GM21515 (cell line): ENCODE data around the gene SLC35A1.

Source experiments
- ATAC-seq: cut with Tn5 transposase; IDR thresholded peaks from one replicate; pipeline ENCODE4 v1.9.1; 2021; ENCODE audit not compliant: unreplicated experiment

The SLC35A1 gene

DNA sequence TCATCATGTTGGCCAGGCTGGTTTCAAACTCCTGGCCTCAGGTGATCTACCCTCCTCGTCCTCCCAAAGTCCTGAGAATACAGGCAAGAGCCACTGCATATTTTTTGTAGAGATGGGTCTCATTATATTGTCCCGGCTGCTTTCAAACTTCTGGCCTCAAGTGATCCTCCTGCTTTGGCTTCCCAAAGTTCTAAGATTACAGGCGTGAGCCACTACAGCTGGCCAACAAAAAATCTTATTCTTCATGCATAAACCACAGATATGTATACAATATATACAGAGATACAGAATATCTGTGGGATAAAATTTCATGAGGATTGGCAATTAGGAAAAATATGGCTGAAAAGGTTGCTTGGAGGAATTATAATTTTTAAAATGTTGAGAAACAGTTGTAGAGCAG is 49.9 kb downstream of the SLC35A1 start:
- ATAC-seq = no peak

DNA sequence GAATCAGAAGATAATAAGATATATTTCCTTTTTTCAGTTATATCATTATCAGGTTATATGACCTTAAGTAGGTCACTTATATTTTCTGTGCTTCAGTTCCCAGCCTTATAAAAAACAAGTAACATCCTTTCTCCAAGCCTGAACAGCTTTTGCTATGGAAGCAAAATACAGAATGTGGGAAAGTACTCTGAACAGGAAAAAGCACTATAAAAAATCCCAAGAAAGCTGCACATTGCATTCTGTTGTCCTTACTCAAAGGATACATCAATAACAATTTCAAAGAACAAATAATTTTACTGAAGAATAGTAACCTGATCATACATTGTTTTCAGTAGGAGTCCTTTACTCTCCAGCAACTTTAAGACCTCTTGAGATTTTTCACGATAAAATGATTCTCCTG is 56.4 kb downstream of the SLC35A1 start:
- ATAC-seq = no peak

DNA sequence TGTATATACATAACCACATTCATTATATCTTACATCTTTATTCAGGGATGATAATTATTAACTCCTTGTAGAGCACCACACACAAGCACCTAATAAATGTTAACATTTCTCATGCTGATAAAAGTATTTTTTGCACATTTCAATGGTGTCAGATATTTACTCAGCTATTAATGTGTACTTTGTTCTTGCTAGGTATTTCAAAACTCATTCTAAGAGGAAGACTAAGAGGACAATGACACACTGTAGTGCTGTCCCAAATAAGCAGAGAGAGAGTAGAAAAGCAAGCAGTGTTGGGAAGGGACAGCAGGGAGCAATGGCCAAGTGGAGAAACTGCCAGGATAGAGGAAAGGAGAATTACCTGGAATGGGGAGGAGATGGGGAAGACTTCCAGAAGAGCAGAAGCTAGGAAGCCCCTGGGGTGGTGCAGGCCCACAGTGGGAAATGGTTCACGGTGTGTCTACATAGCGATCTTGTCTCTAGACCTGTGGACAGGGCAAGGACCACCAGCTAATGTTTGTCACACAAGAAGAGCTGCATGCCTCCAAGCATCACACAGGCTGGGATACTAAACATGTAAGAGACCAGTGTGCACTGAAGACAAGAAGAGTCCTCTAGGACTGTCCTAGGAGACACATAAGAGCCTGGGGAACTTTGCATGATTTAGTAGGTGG is 61.7 kb downstream of the SLC35A1 start:
- ATAC-seq = no peak

DNA sequence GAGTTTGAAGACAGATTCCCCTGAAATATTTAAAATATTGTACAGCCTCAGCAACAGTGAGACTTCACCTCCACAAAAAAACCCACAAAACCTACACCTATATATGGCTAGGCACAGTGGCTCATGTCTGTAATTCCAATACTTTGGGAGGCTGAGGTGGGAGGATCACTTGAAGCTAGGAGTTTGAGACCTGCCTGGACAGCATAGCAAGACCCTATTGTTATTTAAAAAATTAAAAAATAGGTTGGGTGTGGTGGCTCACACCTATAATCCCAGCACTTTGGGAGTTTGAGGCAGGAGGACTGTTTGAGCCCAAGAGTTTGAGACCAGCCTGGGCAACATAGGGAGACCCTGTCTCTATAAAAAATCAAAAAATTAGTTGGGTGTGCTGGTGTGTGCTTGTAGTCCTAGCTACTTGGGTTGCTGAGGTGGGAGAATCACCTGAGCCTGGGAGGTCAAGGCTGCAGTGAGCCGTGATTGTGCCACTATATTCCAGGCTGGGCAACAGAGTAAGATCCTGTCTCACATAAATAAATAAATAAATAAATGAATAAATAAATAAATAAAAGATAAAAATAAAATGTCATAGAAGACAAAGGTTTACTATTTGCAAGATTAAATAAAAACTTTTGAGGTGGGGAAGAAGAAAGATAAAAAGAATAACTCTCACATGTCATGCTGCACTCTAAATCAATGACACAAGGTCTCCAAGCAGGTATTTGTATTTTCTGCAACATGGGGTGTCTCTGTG is 65.9 kb downstream of the SLC35A1 start:
- ATAC-seq = no peak

DNA sequence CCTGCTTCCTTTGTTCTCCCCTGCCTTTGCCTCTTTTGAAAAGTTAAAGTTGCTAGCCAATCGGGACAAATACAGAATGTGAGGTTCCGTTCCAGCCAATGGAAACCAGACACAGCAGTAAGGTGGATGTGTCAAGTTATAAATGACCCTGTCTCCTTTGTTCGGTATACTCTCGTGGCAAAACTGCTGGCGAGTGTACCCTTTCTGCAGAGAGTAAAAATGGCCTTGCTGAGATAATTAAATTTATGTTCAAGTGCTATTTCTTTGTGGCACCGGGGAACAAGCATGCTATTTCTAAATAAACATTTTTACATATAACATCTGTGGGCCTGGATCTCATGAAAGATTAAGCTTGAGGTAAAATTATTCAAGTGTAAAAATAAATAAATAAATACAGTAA is 66.8 kb downstream of the SLC35A1 start:
- no peak for ATAC-seq

DNA sequence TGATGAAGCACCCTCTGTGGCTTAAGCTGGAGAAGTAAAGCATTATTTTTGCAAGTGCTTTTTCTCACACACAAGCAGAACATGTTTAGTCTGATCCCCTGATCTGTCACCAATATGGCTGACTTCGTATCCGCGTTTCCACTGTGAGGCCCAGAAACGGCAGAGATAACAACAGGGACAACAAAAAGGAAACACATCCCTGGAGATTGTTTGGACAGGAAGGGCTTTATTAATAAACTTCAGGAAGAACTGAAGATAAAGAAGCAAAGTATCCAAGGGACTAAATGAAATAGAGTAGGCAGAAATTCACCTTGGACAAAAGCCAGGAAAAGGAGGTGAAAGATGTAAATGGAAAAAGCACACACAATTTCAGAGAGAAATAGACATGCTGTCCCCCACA is 67.8 kb downstream of the SLC35A1 start:
- no peak for ATAC-seq

DNA sequence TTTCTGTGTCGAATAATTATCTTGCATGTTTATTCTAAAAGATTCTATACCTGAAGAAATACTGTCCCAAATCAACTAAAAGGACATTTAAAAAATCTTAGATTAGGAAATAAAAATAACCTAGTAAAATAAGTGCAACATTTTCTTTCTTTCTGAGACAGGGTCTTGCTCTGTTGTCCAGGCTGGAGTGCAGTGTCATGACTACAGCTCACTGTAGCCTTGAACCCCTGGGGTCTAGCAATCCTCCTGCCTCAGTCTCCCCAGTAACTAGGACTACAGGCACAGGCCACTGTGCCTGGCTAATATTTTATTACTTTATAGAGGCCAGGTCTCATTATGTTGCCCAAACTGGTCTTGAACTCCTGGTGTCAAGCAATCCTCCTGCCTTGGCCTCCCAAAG is 68.3 kb downstream of the SLC35A1 start:
- ATAC-seq = no peak

DNA sequence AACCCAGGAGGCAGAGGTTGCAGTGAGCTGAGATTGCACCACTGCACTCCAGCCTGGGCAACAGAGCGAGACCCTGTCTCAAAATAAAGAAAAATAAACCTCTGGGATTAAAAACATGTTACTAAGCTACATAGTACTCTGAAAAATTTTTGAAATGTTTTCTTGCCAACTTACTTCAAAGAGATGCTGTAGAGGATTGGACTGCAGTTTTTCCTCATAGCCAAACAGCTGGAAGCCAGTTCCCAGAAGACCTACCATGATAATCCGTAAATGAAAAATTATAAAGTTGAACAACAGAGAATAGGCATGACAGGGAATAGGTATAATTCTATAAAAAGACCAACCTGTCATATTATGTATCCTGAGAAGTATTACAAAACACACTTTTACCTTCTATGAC is 69.0 kb downstream of the SLC35A1 start:
- no peak for ATAC-seq

DNA sequence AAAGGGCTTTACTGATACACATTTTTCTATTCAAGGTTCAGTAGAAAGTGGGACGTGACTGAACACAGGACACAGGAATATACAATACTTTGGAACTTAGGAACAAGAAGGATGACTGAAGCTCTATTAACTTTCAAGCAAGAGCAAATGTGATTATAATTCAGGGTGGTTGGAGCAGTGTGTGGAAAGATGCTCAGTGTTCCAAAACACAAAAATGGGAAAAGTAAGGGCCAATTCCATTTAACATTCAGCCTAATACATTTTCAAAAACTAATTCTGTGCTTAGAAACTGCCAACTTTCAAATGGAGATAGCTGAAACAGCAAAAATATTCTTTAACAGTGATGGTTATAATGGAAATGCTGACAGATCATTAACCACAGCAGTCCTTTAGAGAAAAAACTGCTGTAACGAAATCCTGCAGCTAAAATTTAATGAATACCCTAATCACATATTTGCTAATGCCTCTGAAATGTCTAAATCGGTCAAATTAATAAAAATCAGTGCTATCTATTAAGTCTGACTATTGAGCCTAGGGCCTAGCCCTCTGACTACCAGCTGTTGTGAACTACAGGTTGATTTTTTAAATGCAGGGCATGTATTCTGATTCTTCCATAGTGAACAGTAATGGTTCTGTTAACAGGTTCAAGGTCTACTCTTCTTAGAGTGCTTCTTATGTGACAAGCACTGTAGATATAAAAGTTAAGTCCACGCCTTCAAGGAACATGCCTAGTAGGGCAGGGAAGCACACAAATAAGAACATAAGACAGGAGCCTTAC is 71.1 kb downstream of the SLC35A1 start:
- no peak for ATAC-seq

DNA sequence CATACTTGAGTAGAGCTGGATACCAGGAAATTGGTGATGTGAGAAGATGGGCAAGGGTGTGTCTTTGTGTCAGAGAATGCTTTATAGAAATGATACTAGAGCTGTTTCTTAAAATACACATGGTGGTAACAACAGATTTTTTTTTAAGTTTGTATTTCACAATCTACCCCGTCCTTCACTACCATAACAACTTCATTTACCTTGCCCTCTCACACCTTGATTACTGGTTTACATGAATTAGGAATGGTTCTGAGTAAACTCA is 71.6 kb downstream of the SLC35A1 start:
- ATAC-seq = no peak

DNA sequence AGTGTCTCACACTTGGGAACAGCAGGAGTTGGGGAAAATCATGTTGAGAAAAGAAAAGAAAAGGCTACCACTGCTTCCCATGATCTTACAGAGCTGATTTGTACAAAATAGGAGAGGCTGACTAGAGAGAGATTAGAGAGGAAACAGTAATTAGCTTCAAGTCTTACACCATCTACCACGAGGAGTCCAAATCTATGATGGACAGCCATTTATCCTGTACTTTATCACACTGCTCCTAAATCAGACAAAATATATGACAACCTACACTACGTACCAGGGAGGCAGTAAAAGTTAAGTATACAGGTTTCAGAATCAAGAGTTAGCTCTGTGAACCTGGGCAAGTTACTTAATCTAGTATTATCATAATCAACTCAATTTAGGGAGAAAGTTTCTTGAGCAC is 79.0 kb downstream of the SLC35A1 start:
- no peak for ATAC-seq

DNA sequence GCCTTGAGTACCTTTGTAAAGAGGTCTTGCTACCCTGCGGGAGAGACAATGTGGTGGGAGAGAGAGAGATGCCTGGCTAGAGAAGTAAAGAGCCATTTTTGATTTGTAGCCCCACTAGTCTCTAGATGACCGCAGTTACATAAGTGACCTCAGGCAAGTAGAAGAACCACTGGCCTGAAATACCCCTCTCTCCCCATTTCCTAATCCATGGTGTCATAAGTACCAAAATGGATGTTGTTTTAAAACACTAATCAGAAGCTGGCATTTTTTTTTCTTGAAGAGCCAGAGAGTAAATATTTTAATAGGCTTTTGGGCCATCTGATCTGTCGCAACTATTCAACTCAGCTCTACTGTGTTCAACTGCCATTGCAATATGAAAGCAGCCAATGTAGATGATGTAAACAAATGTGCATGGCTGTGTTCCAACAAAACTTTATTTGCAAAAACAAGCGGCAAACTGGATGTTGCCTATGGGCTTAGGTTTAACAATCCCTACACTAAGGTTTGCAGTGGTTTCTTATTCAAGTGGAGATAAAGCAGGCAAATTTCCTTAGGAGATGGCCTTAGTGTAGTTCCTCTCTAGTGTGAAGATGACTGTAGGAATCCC is 80.5 kb downstream of the SLC35A1 start:
- ATAC-seq = no peak

DNA sequence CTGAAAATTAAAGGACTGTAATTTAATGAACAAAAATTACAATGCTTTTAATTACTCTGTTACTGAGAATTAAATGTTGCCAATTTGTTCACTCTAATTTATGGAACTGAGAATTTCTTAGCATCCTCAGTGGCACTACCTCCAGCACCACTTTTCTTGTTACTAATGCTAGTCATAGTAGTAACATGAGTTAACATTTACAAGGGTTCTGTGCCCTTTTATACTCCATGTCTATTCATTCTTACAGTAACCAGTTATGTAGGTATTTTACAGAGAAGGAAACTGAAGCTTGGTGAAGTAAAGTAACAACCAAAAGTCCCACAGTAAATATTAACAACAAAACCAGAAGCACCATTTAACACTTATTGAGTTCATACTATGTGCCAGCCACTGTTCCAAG is 82.7 kb downstream of the SLC35A1 start:
- no peak for ATAC-seq

DNA sequence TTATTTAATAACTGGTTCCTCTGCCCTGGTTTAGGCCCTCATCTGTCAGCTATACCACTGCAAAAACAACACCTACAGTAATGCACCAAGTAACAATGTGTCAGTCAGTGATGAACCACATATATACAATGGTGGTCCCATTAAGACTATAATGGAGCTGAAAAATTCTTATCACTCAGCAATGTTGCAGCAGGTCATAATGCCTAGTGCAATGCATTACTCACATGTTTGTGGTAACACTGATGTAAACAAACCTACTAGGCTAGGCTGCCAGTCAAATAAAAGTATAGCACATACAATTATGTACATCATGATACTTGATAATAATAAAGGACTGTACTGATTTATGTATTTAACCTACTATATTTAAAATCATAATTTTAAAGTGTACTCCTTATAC is 85.7 kb downstream of the SLC35A1 start:
- ATAC-seq = no peak

DNA sequence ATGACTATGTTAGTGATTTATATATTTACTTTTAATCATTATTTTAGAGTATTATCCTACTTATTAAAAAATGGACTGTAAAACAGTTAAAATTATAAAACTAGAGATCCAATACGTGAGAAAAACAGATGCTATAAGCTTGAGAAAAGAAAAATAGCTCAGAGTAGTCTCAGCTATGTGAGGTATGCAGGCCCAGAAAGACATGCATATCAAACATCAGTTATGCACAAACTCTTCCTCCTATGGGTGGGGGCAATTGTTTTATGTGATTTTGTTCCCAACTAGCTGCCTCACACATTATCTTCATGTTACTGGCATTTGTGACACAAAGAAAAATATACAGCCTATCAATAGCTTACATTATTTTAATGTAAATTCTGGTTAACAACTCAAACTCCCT is 88.2 kb downstream of the SLC35A1 start:
- no peak for ATAC-seq
